Choroid plexus epithelial cell (primary cell): ENCODE results near the gene RRN3.
"Not testable (repeated sequence)": the region's sequence is repeated elsewhere in the genome, so short reads cannot be mapped to it uniquely, and the experiment has no call there.

Source experiments
- DNase-seq: peaks from one replicate; pipeline ENCODE4 v3.0.0-alpha.2; 2010; ENCODE audit warnings: low read depth
- H3K4me3 ChIP-seq: 2 replicates; pipeline ENCODE4 v1.5.1; 2011; ENCODE audit warnings: low read depth, mild to moderate bottlenecking, control low read depth, low read length, moderate library complexity
- CTCF ChIP-seq: conservative IDR thresholded peaks from 2 replicates; pipeline ENCODE4 v1.5.1; 2011; ENCODE audit warnings: low read depth, mild to moderate bottlenecking, control low read depth, inconsistent platforms, low read length, moderate library complexity

Gene RRN3

GRCh38 chr16:15054357-15055140 is 39.5 kb downstream of the RRN3 start:
- H3K4me3 ChIP-seq = peak overlapping the region; percentile 92
- DNase-seq = no peak
- no peak for TF ChIP-seq CTCF

- no peak overlapping the region for H3K4me3 ChIP-seq
- no peak for DNase-seq
- no peak for TF ChIP-seq CTCF
Observed at GRCh38 chr16:15053904-15054303, 40.2 kb downstream of the RRN3 start.

- no peak for TF ChIP-seq CTCF
- DNase-seq = no peak
- no peak overlapping the region for H3K4me3 ChIP-seq
Observed at GRCh38 chr16:15052747-15053476, 41.2 kb downstream of the RRN3 start.

- DNase-seq = no peak
Observed at GRCh38 chr16:15051387-15051951, 42.6 kb downstream of the RRN3 start.

GRCh38 chr16:15050440-15050839 is 43.6 kb downstream of the RRN3 start:
- DNase-seq, H3K4me3 ChIP-seq: not testable (repeated sequence)

More at GRCh38 chr16:15051387-15051951, 42.6 kb downstream of the RRN3 start:
- no peak overlapping the region for H3K4me3 ChIP-seq
- TF ChIP-seq CTCF = no peak

GRCh38 chr16:15049581-15050180 is 44.4 kb downstream of the RRN3 start:
- no peak for DNase-seq

More at GRCh38 chr16:15049581-15050180, 44.4 kb downstream of the RRN3 start:
- no peak for TF ChIP-seq CTCF
- H3K4me3 ChIP-seq = no peak overlapping the region
